ENCODE measurements around the gene RAI1. TPM values are rescaled to one million over a fixed set of nuclear protein-coding genes. Genes with fewer than 3 reads are reported as not detected.

The RAI1 gene
- total and polyA plus RNA-seq, 2 of the 8 experiments (the other 6 are each of a cell fraction or from before 2014, with no cell fraction given) = 0.39 to 1.2 TPM

DNA sequence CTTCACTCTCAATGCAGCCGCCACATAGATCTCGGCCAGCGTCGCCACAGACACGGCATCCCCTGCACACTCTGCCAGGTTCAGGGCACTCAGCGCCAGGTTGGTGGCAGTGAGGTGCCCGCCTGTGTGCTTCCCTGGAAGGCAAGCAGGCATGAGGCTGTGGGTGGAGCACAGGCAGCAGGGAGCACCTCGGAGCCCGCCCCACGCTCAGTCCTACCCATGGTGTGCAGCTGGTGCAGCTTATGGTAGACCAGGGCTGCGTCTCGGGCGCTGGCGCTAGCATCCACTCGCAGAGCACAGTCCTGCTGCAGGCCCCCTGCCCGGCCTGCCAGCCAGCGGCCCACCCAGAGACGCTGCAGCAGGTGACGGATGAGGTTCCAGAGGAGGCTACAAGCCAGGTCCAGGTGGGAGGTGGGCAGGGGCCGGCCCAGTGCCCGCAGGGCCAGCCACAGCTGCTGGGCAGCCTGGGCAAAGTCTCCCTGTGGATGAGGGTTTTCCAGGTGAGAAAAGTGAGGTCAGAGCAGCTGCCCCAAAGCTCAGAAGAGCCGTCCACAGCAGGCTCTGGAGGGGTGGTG lies 135.1 kb downstream of the RAI1 start (continued):
- TF ChIP-seq, protein P1, sequence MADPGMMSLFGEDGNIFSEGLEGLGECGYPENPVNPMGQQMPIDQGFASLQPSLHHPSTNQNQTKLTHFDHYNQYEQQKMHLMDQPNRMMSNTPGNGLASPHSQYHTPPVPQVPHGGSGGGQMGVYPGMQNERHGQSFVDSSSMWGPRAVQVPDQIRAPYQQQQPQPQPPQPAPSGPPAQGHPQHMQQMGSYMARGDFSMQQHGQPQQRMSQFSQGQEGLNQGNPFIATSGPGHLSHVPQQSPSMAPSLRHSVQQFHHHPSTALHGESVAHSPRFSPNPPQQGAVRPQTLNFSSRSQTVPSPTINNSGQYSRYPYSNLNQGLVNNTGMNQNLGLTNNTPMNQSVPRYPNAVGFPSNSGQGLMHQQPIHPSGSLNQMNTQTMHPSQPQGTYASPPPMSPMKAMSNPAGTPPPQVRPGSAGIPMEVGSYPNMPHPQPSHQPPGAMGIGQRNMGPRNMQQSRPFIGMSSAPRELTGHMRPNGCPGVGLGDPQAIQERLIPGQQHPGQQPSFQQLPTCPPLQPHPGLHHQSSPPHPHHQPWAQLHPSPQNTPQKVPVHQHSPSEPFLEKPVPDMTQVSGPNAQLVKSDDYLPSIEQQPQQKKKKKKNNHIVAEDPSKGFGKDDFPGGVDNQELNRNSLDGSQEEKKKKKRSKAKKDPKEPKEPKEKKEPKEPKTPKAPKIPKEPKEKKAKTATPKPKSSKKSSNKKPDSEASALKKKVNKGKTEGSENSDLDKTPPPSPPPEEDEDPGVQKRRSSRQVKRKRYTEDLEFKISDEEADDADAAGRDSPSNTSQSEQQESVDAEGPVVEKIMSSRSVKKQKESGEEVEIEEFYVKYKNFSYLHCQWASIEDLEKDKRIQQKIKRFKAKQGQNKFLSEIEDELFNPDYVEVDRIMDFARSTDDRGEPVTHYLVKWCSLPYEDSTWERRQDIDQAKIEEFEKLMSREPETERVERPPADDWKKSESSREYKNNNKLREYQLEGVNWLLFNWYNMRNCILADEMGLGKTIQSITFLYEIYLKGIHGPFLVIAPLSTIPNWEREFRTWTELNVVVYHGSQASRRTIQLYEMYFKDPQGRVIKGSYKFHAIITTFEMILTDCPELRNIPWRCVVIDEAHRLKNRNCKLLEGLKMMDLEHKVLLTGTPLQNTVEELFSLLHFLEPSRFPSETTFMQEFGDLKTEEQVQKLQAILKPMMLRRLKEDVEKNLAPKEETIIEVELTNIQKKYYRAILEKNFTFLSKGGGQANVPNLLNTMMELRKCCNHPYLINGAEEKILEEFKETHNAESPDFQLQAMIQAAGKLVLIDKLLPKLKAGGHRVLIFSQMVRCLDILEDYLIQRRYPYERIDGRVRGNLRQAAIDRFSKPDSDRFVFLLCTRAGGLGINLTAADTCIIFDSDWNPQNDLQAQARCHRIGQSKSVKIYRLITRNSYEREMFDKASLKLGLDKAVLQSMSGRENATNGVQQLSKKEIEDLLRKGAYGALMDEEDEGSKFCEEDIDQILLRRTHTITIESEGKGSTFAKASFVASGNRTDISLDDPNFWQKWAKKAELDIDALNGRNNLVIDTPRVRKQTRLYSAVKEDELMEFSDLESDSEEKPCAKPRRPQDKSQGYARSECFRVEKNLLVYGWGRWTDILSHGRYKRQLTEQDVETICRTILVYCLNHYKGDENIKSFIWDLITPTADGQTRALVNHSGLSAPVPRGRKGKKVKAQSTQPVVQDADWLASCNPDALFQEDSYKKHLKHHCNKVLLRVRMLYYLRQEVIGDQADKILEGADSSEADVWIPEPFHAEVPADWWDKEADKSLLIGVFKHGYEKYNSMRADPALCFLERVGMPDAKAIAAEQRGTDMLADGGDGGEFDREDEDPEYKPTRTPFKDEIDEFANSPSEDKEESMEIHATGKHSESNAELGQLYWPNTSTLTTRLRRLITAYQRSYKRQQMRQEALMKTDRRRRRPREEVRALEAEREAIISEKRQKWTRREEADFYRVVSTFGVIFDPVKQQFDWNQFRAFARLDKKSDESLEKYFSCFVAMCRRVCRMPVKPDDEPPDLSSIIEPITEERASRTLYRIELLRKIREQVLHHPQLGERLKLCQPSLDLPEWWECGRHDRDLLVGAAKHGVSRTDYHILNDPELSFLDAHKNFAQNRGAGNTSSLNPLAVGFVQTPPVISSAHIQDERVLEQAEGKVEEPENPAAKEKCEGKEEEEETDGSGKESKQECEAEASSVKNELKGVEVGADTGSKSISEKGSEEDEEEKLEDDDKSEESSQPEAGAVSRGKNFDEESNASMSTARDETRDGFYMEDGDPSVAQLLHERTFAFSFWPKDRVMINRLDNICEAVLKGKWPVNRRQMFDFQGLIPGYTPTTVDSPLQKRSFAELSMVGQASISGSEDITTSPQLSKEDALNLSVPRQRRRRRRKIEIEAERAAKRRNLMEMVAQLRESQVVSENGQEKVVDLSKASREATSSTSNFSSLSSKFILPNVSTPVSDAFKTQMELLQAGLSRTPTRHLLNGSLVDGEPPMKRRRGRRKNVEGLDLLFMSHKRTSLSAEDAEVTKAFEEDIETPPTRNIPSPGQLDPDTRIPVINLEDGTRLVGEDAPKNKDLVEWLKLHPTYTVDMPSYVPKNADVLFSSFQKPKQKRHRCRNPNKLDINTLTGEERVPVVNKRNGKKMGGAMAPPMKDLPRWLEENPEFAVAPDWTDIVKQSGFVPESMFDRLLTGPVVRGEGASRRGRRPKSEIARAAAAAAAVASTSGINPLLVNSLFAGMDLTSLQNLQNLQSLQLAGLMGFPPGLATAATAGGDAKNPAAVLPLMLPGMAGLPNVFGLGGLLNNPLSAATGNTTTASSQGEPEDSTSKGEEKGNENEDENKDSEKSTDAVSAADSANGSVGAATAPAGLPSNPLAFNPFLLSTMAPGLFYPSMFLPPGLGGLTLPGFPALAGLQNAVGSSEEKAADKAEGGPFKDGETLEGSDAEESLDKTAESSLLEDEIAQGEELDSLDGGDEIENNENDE (IDR thresholded peaks at IDR 0.05; ENCODE audit: insufficient replicate concordance, low read length) = no peak
- no peak for TF ChIP-seq SIRT6 (IDR thresholded peaks at IDR 0.05; ENCODE audit: low read length)
- no peak for TF ChIP-seq NANOG (IDR thresholded peaks at IDR 0.05; ENCODE audit: insufficient read depth, low read depth, low read length, poor library complexity, severe bottlenecking)
- no peak for TF ChIP-seq JUN (IDR thresholded peaks at IDR 0.05; ENCODE audit: low read depth, low read length)
- TF ChIP-seq PHF8 (conservative IDR thresholded peaks at IDR 0.05; ENCODE audit: low read depth, low read length) = no peak
- no peak for TF ChIP-seq EP300 (IDR thresholded peaks at IDR 0.05; ENCODE audit: borderline replicate concordance in 1 of 2, low read depth in 2 of 2, low read length in 2 of 2)
- TF ChIP-seq FOSL1 (IDR thresholded peaks at IDR 0.05; ENCODE audit: insufficient read depth, low read depth, low read length) = no peak
- no peak for TF ChIP-seq TBP (IDR thresholded peaks at IDR 0.05; ENCODE audit: low read depth, low read length)
- TF ChIP-seq KDM4A (IDR thresholded peaks at IDR 0.05; ENCODE audit: low read depth, low read length, severe bottlenecking) = no peak
- TF ChIP-seq MAX (IDR thresholded peaks at IDR 0.05) = no peak
- TF ChIP-seq CHD2 (IDR thresholded peaks at IDR 0.05; ENCODE audit: low read length) = no peak

Data from H1 (cell line).